HEK293 (cell line): ENCODE measurements around the gene ARAP1.

Experiments
- CTCF ChIA-PET: fragments of 350-600 bp; formaldehyde crosslinking; extraction: SDS; loops from one replicate; lab custom pipeline; 2021; ENCODE audit warnings: antibody characterized with exemption; lab: Yijun Ruan, JAX
- POLR2A ChIA-PET: fragments of 300-600 bp; formaldehyde crosslinking; extraction: SDS; loops from one replicate; lab custom pipeline; 2020; ENCODE audit warnings: antibody characterized with exemption, inconsistent platforms; lab: Yijun Ruan, JAX
- H3K27ac ChIP-seq: fragments of 200-500 bp; sonication (Bioruptor generic); 2 replicates; pipeline ENCODE4 v1.5.1; 2014; ENCODE audit warnings: low read depth, low read length, control low read depth, inconsistent platforms; ENCODE audit errors: extremely low read depth
- H3K36me3 ChIP-seq, 2 experiments: fragments of 200-500 bp in 1 of 2; sonication (Bioruptor generic) in 1 of 2; 1 replicate in 1 of 2; 2 replicates in 1 of 2; pipeline ENCODE4 v1.5.1; 2014 to 2017; ENCODE audit warnings: inconsistent platforms in 2 of 2, low read length in 2 of 2; ENCODE audit not compliant: control insufficient read depth in 2 of 2, insufficient read depth in 1 of 2
- H3K4me1 ChIP-seq: fragments of 200-500 bp; sonication (Bioruptor generic); 2 replicates; pipeline ENCODE4 v1.5.1; 2014; ENCODE audit warnings: mild to moderate bottlenecking, low read length, inconsistent platforms; ENCODE audit not compliant: control insufficient read depth, insufficient read depth
- H3K4me3 ChIP-seq: 2 replicates; pipeline ENCODE4 v1.5.1; 2011; ENCODE audit warnings: low read depth, mild to moderate bottlenecking, control low read depth, low read length, moderate library complexity
- H3K9me3 ChIP-seq: fragments of 200-500 bp; sonication (Bioruptor generic); 2 replicates; pipeline ENCODE4 v1.5.1; 2014; ENCODE audit warnings: low read depth, low read length, inconsistent platforms; ENCODE audit not compliant: control insufficient read depth, insufficient read depth
- AEBP2 ChIP-seq: fragments of 450-650 bp; formaldehyde crosslinking; IDR thresholded peaks from 2 replicates; pipeline ENCODE4 v1.5.1; 2016; ENCODE audit warnings: missing biosample characterization, missing genetic modification characterization, borderline replicate concordance
- HOXA7 ChIP-seq: sonication (generic); formaldehyde crosslinking; IDR thresholded peaks from 2 replicates; pipeline ENCODE4 v1.8.1; 2022; ENCODE audit warnings: missing genetic modification reagents, borderline replicate concordance
- PRDM1 ChIP-seq: fragments of 450-650 bp; formaldehyde crosslinking; IDR thresholded peaks from 2 replicates; pipeline ENCODE4; 2016; ENCODE audit warnings: missing biosample characterization, missing genetic modification characterization
- SETDB1 ChIP-seq: IDR thresholded peaks from one replicate; pipeline ENCODE4 v1.6.1; 2017; ENCODE audit warnings: mild to moderate bottlenecking, low read length, moderate library complexity, mixed read lengths; ENCODE audit not compliant: insufficient read length
- SP3 ChIP-seq: fragments of 450-650 bp; formaldehyde crosslinking; IDR thresholded peaks from 2 replicates; pipeline ENCODE4 v1.5.1; 2016; ENCODE audit warnings: missing biosample characterization, missing genetic modification characterization
- YY2 ChIP-seq: fragments of 450-650 bp; formaldehyde crosslinking; IDR thresholded peaks from 2 replicates; pipeline ENCODE4 v1.5.1; 2016; ENCODE audit warnings: missing biosample characterization, missing genetic modification characterization
- ZBTB8A ChIP-seq: fragments of 450-650 bp; formaldehyde crosslinking; IDR thresholded peaks from 2 replicates; pipeline ENCODE4 v1.5.1; 2016; ENCODE audit warnings: missing biosample characterization, missing genetic modification characterization
- ZFP41 ChIP-seq: fragments of 450-650 bp; formaldehyde crosslinking; IDR thresholded peaks from 2 replicates; pipeline ENCODE4 v1.5.1; 2016; ENCODE audit warnings: missing biosample characterization, missing genetic modification characterization, borderline replicate concordance
- ZFP69B ChIP-seq: fragments of 450-650 bp; formaldehyde crosslinking; IDR thresholded peaks from 2 replicates; pipeline ENCODE4 v1.5.1; 2016; ENCODE audit warnings: missing biosample characterization, missing genetic modification characterization
- ZNF146 ChIP-seq: fragments of 450-650 bp; formaldehyde crosslinking; IDR thresholded peaks from 2 replicates; pipeline ENCODE4 v1.5.1; 2016; ENCODE audit warnings: missing biosample characterization, missing genetic modification characterization
- ZNF169 ChIP-seq: fragments of 450-650 bp; formaldehyde crosslinking; IDR thresholded peaks from 2 replicates; pipeline ENCODE4 v1.5.1; 2016; ENCODE audit warnings: missing biosample characterization, missing genetic modification characterization
- ZNF184 ChIP-seq: fragments of 450-650 bp; IDR thresholded peaks from 2 replicates; pipeline ENCODE4 v1.5.1; 2018; ENCODE audit warnings: missing biosample characterization, mild to moderate bottlenecking, missing genetic modification characterization
- ZNF19 ChIP-seq: fragments of 450-650 bp; formaldehyde crosslinking; IDR thresholded peaks from 2 replicates; pipeline ENCODE4; 2016; ENCODE audit warnings: missing biosample characterization, missing genetic modification characterization, low read depth
- ZNF221 ChIP-seq: fragments of 450-650 bp; formaldehyde crosslinking; IDR thresholded peaks from 2 replicates; pipeline ENCODE4 v1.5.1; 2017; ENCODE audit warnings: missing biosample characterization, missing genetic modification characterization, borderline replicate concordance
- ZNF266 ChIP-seq: fragments of 450-650 bp; formaldehyde crosslinking; IDR thresholded peaks from 2 replicates; pipeline ENCODE4 v1.5.1; 2016; ENCODE audit warnings: missing biosample characterization, missing genetic modification characterization, low read depth
- ZNF274 ChIP-seq, 2 experiments: fragments of 200-500 bp in 1 of 2; fragments of 450-650 bp in 1 of 2; sonication (Bioruptor generic) in 1 of 2; formaldehyde crosslinking in 1 of 2; IDR thresholded peaks; 2 replicates each; pipeline versions ENCODE4 v1.5.1 to v1.6.1; 2014 to 2016; ENCODE audit warnings: borderline replicate concordance in 1 of 2, inconsistent platforms in 1 of 2, low read length in 1 of 2, missing biosample characterization in 1 of 2, missing genetic modification characterization in 1 of 2
- ZNF354C ChIP-seq: fragments of 450-650 bp; formaldehyde crosslinking; IDR thresholded peaks from 2 replicates; pipeline ENCODE4 v1.5.1; 2016; ENCODE audit warnings: missing biosample characterization, missing genetic modification characterization, low read depth, borderline replicate concordance
- ZNF416 ChIP-seq: fragments of 450-650 bp; formaldehyde crosslinking; IDR thresholded peaks from 2 replicates; pipeline ENCODE4 v1.5.1; 2016; ENCODE audit warnings: missing biosample characterization, missing genetic modification characterization
- ZNF488 ChIP-seq: fragments of 450-650 bp; formaldehyde crosslinking; IDR thresholded peaks from 2 replicates; pipeline ENCODE4 v1.5.1; 2016; ENCODE audit warnings: missing biosample characterization, missing genetic modification characterization
- ZNF600 ChIP-seq: fragments of 450-650 bp; formaldehyde crosslinking; IDR thresholded peaks from 2 replicates; pipeline ENCODE4 v1.5.1; 2016; ENCODE audit warnings: missing biosample characterization, missing genetic modification characterization
- ZNF707 ChIP-seq: fragments of 450-650 bp; formaldehyde crosslinking; IDR thresholded peaks from 2 replicates; pipeline ENCODE4 v1.5.1; 2016; ENCODE audit warnings: missing biosample characterization, missing genetic modification characterization
- TF ChIP-seq, protein P1 (sequence below): fragments of 450-650 bp; formaldehyde crosslinking; IDR thresholded peaks from 2 replicates; pipeline ENCODE4 v1.5.0; 2017; ENCODE audit warnings: missing biosample characterization, missing genetic modification characterization, borderline replicate concordance
- TF ChIP-seq, protein P2 (sequence below): fragments of 450-650 bp; formaldehyde crosslinking; IDR thresholded peaks from 2 replicates; pipeline ENCODE4 v1.5.1; 2017; ENCODE audit warnings: missing biosample characterization, missing genetic modification characterization
- TF ChIP-seq, protein P3 (sequence below): fragments of 450-650 bp; formaldehyde crosslinking; IDR thresholded peaks from 2 replicates; pipeline ENCODE4 v1.5.1; 2016; ENCODE audit warnings: missing biosample characterization, missing genetic modification characterization
- TF ChIP-seq, protein P4 (sequence below): fragments of 450-650 bp; formaldehyde crosslinking; IDR thresholded peaks from 2 replicates; pipeline ENCODE4 v1.5.1; 2016; ENCODE audit warnings: missing biosample characterization, missing genetic modification characterization

ARAP1 gene

DNA sequence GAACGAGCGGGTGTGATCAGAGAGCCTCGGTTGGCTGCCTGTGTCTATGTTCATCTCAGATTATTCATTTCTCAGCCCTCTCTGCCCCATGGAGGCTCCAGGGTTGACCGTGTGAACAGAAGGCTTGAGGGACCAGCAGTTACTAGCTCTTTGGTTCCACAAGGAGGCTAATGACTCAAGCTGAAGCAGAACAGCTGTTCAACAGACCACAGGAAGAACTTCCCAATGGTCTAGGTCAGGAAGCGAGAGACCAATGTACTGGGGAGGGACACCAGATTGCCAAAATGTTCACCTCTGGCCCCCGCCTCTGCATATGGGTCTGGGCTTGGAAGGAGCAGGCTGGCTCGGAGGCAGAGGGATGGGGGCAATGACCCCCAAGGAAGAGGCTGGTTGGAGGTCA is 63.3 kb downstream of the ARAP1 start (continued):
- TF ChIP-seq, protein P1, sequence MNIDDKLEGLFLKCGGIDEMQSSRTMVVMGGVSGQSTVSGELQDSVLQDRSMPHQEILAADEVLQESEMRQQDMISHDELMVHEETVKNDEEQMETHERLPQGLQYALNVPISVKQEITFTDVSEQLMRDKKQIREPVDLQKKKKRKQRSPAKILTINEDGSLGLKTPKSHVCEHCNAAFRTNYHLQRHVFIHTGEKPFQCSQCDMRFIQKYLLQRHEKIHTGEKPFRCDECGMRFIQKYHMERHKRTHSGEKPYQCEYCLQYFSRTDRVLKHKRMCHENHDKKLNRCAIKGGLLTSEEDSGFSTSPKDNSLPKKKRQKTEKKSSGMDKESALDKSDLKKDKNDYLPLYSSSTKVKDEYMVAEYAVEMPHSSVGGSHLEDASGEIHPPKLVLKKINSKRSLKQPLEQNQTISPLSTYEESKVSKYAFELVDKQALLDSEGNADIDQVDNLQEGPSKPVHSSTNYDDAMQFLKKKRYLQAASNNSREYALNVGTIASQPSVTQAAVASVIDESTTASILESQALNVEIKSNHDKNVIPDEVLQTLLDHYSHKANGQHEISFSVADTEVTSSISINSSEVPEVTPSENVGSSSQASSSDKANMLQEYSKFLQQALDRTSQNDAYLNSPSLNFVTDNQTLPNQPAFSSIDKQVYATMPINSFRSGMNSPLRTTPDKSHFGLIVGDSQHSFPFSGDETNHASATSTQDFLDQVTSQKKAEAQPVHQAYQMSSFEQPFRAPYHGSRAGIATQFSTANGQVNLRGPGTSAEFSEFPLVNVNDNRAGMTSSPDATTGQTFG: no peak
- no peak for TF ChIP-seq ZNF354C
- TF ChIP-seq SP3 (tag by site-specific recombination): no peak
- no peak for TF ChIP-seq ZNF707
- TF ChIP-seq ZNF146: no peak
- no peak for TF ChIP-seq ZBTB8A (tag by site-specific recombination)

DNA sequence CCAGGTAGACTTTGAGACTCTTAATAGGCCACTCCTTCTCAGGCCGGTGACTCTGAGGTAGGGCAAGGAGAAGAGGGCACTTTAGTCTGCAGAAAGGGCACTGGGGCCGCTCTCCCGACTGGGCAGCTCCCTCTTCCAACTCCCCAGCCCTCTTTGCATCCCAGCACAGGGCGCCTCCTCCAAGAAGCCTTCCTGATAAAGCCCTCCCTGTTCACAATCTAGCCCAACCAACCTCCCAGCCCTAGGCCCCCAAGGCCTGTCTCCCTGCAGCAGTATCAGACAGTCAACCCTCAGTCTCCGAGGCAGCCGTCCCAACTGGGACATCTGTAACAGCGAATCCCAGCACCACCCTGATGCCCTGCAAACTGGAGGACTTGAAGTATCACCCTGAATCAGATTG is 63.7 kb downstream of the ARAP1 start:
- no peaks in the 10 kb centered on the region for H3K4me1 ChIP-seq
- no peak overlapping the region for H3K27ac ChIP-seq
- CTCF ChIA-PET: no interaction called here
- no peak overlapping the region for H3K4me3 ChIP-seq
- TF ChIP-seq HOXA7 (CRISPR knock-in tag): no peak
- TF ChIP-seq ZNF600 (tag by site-specific recombination): no peak
- TF ChIP-seq, protein P2, sequence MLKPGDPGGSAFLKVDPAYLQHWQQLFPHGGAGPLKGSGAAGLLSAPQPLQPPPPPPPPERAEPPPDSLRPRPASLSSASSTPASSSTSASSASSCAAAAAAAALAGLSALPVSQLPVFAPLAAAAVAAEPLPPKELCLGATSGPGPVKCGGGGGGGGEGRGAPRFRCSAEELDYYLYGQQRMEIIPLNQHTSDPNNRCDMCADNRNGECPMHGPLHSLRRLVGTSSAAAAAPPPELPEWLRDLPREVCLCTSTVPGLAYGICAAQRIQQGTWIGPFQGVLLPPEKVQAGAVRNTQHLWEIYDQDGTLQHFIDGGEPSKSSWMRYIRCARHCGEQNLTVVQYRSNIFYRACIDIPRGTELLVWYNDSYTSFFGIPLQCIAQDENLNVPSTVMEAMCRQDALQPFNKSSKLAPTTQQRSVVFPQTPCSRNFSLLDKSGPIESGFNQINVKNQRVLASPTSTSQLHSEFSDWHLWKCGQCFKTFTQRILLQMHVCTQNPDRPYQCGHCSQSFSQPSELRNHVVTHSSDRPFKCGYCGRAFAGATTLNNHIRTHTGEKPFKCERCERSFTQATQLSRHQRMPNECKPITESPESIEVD (tag by site-specific recombination): no peak
- no peak for TF ChIP-seq AEBP2 (tag by site-specific recombination)
- no peak for TF ChIP-seq ZNF184
- TF ChIP-seq ZNF169 (tag by site-specific recombination): no peak
- TF ChIP-seq, protein P3, sequence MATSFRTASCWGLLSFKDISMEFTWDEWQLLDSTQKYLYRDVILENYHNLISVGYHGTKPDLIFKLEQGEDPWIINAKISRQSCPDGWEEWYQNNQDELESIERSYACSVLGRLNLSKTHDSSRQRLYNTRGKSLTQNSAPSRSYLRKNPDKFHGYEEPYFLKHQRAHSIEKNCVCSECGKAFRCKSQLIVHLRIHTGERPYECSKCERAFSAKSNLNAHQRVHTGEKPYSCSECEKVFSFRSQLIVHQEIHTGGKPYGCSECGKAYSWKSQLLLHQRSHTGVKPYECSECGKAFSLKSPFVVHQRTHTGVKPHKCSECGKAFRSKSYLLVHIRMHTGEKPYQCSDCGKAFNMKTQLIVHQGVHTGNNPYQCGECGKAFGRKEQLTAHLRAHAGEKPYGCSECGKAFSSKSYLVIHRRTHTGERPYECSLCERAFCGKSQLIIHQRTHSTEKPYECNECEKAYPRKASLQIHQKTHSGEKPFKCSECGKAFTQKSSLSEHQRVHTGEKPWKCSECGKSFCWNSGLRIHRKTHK (tag by site-specific recombination): no peak
- TF ChIP-seq, protein P4, sequence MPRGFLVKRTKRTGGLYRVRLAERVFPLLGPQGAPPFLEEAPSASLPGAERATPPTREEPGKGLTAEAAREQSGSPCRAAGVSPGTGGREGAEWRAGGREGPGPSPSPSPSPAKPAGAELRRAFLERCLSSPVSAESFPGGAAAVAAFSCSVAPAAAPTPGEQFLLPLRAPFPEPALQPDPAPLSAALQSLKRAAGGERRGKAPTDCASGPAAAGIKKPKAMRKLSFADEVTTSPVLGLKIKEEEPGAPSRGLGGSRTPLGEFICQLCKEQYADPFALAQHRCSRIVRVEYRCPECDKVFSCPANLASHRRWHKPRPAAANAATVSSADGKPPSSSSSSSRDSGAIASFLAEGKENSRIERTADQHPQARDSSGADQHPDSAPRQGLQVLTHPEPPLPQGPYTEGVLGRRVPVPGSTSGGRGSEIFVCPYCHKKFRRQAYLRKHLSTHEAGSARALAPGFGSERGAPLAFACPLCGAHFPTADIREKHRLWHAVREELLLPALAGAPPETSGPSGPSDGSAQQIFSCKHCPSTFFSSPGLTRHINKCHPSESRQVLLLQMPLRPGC (tag by site-specific recombination): no peak
- no peak for TF ChIP-seq ZFP41 (tag by site-specific recombination)
- H3K36me3 ChIP-seq: peaks cover 0 to 93% of the 10 kb centered on the region in 2 experiments; a peak in 2 of 3 replicates
- H3K9me3 ChIP-seq: no peaks in the 10 kb centered on the region
- POLR2A ChIA-PET: no interaction called here

DNA sequence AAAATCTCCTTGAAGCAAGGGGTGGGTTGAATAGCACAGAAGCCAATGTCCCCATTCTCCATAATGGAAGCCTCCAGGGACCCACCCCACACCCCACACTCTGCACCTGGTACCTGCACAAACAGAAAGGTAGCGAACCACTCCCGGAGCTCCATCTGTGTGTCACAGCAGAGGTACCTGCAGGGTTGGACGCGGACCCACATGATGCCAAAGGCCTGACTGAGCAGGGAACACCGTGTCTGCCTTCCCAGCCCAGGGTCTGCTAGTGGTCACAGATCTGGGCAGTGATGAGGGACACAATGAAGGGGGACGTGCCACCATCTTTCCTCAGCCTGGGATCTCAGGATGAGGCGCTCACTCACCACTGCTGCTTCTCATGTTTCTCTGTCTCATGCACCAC is 64.9 kb downstream of the ARAP1 start:
- ChIA-PET POLR2A (no interaction called here), CTCF (interaction anchor here (0.6 kb wide), 1 partner anchor 177 kb away, joined by 3 read pairs; no protein-coding TSS in a partner anchor)
- Histone ChIP-seq H3K9me3 (no peaks in the 10 kb centered on the region), H3K36me3 (peaks cover 0 to 84% of the 10 kb centered on the region in 2 experiments; a peak in 2 of 3 replicates), H3K27ac (no peak overlapping the region), H3K4me3 (no peak overlapping the region), H3K4me1 (no peaks in the 10 kb centered on the region)
- TF ChIP-seq ZNF488 (tag by site-specific recombination) (no peak), ZNF416 (no peak), ZNF19 (tag by site-specific recombination) (no peak), ZFP69B (no peak), ZNF274 (IDR thresholded peaks at IDR 0.05; ENCODE audit: low read length) (no peak), ZNF274 (tag by site-specific recombination; IDR thresholded peaks at IDR 0.05; ENCODE audit: borderline replicate concordance) (no peak), YY2 (no peak), SETDB1 (no peak), PRDM1 (tag by site-specific recombination) (no peak), ZNF221 (tag by site-specific recombination) (no peak), ZNF266 (no peak)
